Lower leg skin (tissue), 4 donors: Measurements from ENCODE around the gene SCAPER. TPM values are rescaled to one million over a fixed set of nuclear protein-coding genes. Genes with fewer than 3 reads are reported as not detected.
"Not testable (repeated sequence)": the region's sequence is repeated elsewhere in the genome, so short reads cannot be mapped to it uniquely, and the experiment has no call there.

Experiments
- DNase-seq, 2 donors: peaks; one replicate each; pipeline ENCODE4 v3.0.0-alpha.2; 2019; ENCODE audit warnings: low spot score in 2 of 2
- H3K4me3 ChIP-seq: fragments of 200-600 bp; sonication (generic); 2 replicates; pipeline ENCODE4 v1.5.1; 2017; ENCODE audit warnings: mild to moderate bottlenecking, low read depth; ENCODE audit not compliant: poor library complexity, severe bottlenecking
- CTCF ChIP-seq, 3 donors: fragments of 450-650 bp; IDR thresholded peaks; one replicate each; pipeline ENCODE4 v1.5.1; 2016; ENCODE audit warnings: antibody characterized with exemption in 3 of 3, mild to moderate bottlenecking in 3 of 3, moderate library complexity in 2 of 3
- POLR2A ChIP-seq, 2 donors: fragments of 450-650 bp; IDR thresholded peaks; one replicate each; pipeline ENCODE4 v1.6.1; 2016 to 2017; ENCODE audit warnings: antibody characterized with exemption in 2 of 2, mild to moderate bottlenecking in 1 of 2, moderate library complexity in 1 of 2
- WGBS, 2 donors: methylation state at CpG; one replicate each; pipeline ENCODE4 v1.1.5; 2018; 5-methylcytosine and 5-hydroxymethylcytosine counted together
- intact Hi-C: fragments of 100-400 bp; cut with DNase I; formaldehyde crosslinking; loops from one replicate; pipeline ENCODE4 v1.15.0; 2023; ENCODE audit warnings: low total_unique reads
- total RNA-seq, 4 donors: library from RNA; depleted of rRNA; stranded (reverse); fragments of >200 nt; gene quantifications; one replicate each; pipeline ENCODE4 v1.1.0, GENCODE V29; 2016

SCAPER gene
- total RNA-seq, 4 donors from 2014 or later: 23.8 to 63.2 (median 32.9) TPM

GRCh38 chr15:76696840-76697239 is 208.3 kb downstream of the SCAPER start:
- intact Hi-C loops: no loop called here
- no peak overlapping the region for H3K4me3 ChIP-seq
- no peak for DNase-seq
- TF ChIP-seq POLR2A (IDR thresholded peaks at IDR 0.05): no peak
- no peak for TF ChIP-seq CTCF (IDR thresholded peaks at IDR 0.05)

- H3K4me3 ChIP-seq, DNase-seq, intact Hi-C loops: not testable (repeated sequence)
- 98 to 100% methylated on average over 1 of the region's 1 CpG for WGBS, 2 donors
These were observed 212.6 kb downstream of the SCAPER start for GRCh38 chr15:76692546-76692945.

- DNase-seq, intact Hi-C loops, H3K4me3 ChIP-seq: not testable (repeated sequence)
- 99 to 100% methylated on average over 4 of the region's 4 CpGs for WGBS, 2 donors
These were observed 217.5 kb downstream of the SCAPER start for GRCh38 chr15:76687592-76687991.

- no peak for DNase-seq
- intact Hi-C loops: no loop called here
- H3K4me3 ChIP-seq: no peak overlapping the region
- TF ChIP-seq POLR2A (IDR thresholded peaks at IDR 0.05): no peak
- no peak for TF ChIP-seq CTCF (IDR thresholded peaks at IDR 0.05)
- 96 to 100% methylated on average over 2 of the region's 2 CpGs for WGBS, 2 donors
These were observed 221.1 kb downstream of the SCAPER start for GRCh38 chr15:76684002-76684401.

GRCh38 chr15:76682833-76683232 is 222.3 kb downstream of the SCAPER start:
- 95 to 97% methylated on average over 3 of the region's 3 CpGs for whole genome bisulfite sequencing, 2 donors
- no peak overlapping the region for H3K4me3 ChIP-seq
- intact Hi-C loops: no loop called here
- DNase-seq: no peak
- TF ChIP-seq CTCF (IDR thresholded peaks at IDR 0.05): no peak
- TF ChIP-seq POLR2A (IDR thresholded peaks at IDR 0.05): no peak

DNA sequence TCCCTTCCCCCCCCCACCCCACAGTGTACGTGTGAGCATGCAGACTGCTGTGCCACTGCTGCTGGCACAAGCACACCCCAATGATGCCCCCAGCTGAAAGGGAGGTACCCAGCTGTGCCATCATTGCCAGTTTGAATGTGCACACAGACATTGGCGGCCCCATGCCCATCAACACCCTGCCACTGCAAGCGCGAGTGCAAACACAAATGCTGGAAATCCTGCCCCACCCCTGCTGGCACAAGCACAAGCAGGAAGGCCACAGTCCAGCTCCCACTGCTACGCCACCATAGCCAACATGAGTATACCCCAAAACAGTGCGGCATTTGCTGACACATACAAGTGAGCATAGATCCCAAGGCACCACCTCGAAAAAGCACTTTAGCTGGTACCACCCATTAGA is 222.9 kb downstream of the SCAPER start:
- intact Hi-C loops: no loop called here
- no peak for TF ChIP-seq CTCF (IDR thresholded peaks at IDR 0.05)
- no peak for TF ChIP-seq POLR2A (IDR thresholded peaks at IDR 0.05)
- H3K4me3 ChIP-seq: no peak overlapping the region
- no peak for DNase-seq
- WGBS, 2 donors: 88% methylated on average over 6 to 7 of the region's 7 CpGs

DNA sequence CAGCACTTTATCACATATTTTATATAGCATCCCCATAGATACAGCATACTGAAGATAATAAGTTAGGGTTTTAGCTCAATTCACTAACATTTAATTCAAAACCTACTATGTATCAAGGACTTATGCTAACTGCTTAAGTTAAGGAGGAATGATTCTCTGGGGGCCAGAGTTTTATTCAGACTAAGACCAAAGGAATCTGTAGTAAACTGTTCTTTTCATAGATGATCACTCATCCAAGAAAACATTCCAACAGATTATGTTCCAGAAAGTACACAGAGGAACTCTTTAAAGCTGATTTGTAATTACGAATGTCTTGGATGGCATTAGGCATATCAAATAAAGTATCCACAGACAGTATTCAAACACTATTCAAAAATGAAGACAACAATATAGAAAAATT is 226.4 kb downstream of the SCAPER start:
- WGBS, 2 donors: 79 to 82% methylated on average over 1 of the region's 1 CpG
- DNase-seq: no peak
- intact Hi-C loops: no loop called here
- TF ChIP-seq CTCF (IDR thresholded peaks at IDR 0.05) (no peak), POLR2A (IDR thresholded peaks at IDR 0.05) (no peak)
- H3K4me3 ChIP-seq: no peak overlapping the region
